ENCODE results near the gene GCAT.

- no peak for TF ChIP-seq CTCF (IDR thresholded peaks at IDR 0.05)
- TF ChIP-seq POLR2A (IDR thresholded peaks at IDR 0.05) = no peak
Measured at GRCh38 chr22:37865510-37865909, 57.8 kb downstream of the GCAT start.

All from vagina (tissue), 2 donors.